ENCODE measurements around the gene MOB3C.
A peak's percentile ranks its signal among the peaks of the same experiment; 100 is the strongest.
"Not testable (repeated sequence)": the region's sequence is repeated elsewhere in the genome, so short reads cannot be mapped to it uniquely, and the experiment has no call there.

MOB3C gene

GRCh38 chr1:46616277-46617107, at the start of gene MOB3C:
TSS of gene MOB3C (minus strand) at chr1:46616811. CDS start at chr1:46613321, 3,490 bp downstream.
- DNase-seq (ENCODE audit: low spot score): peak; percentile 51

DNA sequence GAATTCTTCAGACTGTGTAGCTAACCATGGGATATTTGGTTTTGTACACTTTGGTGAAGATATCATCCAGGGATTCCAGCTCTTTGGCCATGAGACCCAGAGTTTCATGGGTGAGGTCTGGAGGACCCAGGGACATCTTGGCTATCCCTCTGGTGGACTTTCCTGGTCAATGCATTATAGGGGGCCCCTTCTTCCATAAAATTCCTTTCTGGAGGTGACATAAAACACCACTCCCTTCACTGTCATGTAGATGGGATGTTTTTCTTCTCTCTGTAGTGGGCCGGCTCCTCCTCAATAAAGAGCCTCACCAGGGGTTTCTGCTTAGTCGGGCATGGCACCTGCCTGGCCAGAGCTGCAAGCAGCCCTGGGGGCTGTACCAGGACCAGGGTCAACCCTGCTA, 49.4 kb upstream of the MOB3C start:
- no peak for DNase-seq (ENCODE audit: low spot score)

DNA sequence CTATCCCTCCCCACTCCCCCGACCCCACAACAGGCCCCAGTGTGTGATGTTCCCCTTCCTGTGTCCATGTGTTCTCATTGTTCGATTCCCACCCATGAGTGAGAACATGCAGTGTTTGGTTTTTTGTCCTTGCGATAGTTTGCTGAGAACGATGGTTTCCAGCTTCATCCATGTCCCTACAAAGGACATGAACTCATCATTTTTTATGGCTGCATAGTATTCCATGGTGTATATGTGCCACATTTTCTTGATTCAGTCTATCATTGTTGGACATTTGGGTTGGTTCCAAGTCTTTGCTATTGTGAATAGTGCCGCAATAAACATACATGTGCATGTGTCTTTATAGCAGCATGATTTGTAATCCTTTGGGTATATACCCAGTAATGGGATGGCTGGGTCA, 46.3 kb upstream of the MOB3C start:
- DNase-seq (ENCODE audit: low spot score): not testable (repeated sequence)

GRCh38 chr1:46660116-46660515, 43.5 kb upstream of the MOB3C start:
- DNase-seq (ENCODE audit: low spot score): not testable (repeated sequence)

DNA sequence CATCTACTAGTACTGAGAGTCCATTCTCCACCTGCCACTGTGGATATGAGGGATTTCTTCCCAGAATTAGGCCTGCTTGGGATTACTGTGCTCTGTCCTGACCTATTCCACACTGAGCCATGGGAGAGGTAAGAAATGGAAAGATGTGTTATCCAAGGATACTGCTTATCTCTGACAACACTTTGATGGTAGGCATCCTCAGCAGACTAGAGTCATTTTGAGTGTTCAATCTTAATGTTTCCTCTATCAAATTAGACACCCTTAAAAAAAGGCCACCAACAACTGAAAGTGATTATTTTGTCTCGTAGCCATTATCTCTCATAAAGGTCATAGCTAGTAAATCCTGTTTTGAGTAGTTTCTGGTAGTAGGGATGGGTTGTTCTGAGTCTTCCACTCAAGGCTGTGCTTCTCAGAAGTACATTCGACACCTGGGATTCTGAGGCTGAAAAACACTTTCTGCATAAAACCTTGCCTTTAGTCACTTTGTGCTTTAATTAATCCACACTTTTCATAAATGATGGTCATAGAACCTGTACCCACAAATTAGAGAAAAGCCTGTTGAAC, 42.8 kb upstream of the MOB3C start:
- DNase-seq (ENCODE audit: low spot score): no peak

GRCh38 chr1:46657775-46658174, 41.2 kb upstream of the MOB3C start:
- DNase-seq (ENCODE audit: low spot score): no peak

GRCh38 chr1:46656643-46657042, 40.0 kb upstream of the MOB3C start:
- no peak for DNase-seq (ENCODE audit: low spot score)

- no peak for DNase-seq (ENCODE audit: low spot score)
Observed at GRCh38 chr1:46655848-46656247, 39.2 kb upstream of the MOB3C start.

DNA sequence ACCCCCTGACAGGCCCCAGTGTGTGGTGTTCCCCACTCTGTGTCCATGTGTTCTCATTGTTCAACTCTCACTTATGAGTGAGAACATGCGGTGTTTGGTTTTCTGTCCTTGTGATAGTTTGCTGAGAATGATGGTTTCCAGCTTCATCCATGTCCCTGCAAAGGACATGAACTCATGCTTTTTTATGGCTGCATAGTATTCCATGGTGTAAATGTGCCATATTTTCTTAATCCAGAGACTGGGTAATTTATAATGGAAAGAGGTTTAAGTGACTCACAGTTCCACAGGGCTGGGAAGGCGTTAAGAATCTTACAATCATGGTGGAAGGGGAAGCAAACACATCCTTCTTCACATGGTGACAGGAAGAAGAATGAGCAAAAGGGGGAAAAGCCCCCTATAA, 38.1 kb upstream of the MOB3C start:
- DNase-seq (ENCODE audit: low spot score): not testable (repeated sequence)

DNA sequence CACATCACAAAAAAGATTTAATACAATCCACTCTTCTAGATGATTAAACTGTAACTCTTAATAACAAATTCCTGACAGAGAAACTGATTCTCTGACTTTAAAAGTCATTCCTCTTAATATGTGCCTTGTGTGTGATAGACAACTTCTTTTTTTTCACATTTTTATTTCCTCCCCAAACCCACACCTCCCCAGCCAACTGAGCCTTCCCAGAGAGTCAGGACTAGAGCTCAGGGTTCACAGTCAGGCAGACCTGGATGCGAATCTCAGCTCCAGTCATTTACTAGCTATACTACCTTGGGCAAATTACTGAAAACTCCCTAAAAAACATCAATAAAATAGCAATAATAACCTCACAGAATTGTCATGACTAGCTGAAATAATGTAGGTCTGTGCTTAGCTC, 37.4 kb upstream of the MOB3C start:
- DNase-seq (ENCODE audit: low spot score): no peak

DNA sequence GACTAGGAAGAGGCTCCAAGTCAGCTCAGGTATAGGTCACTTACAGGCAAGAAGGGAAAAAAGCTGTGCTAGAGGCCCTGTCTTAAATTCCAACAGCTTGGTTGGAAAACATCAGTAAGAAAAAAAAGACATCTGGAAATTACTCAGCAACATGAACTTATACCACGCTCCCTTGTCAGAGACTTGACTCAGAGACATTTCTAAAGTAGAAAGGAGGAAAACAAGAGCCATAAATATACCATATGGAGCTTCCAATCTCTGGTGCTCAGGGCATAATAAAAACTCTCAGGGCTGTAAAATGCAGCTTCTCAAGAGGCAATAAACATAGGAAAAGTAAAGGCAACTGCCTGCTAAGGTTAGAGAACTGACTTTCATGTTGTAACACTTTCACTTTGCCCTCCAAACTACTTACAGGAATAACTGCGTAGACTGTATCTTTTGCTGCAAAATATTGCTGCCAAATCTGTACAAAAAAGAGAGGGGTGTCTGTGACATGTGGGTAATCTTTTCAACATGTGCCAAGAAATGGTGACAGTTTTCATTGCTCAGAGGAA, 36.9 kb upstream of the MOB3C start:
- DNase-seq (ENCODE audit: low spot score): no peak

DNA sequence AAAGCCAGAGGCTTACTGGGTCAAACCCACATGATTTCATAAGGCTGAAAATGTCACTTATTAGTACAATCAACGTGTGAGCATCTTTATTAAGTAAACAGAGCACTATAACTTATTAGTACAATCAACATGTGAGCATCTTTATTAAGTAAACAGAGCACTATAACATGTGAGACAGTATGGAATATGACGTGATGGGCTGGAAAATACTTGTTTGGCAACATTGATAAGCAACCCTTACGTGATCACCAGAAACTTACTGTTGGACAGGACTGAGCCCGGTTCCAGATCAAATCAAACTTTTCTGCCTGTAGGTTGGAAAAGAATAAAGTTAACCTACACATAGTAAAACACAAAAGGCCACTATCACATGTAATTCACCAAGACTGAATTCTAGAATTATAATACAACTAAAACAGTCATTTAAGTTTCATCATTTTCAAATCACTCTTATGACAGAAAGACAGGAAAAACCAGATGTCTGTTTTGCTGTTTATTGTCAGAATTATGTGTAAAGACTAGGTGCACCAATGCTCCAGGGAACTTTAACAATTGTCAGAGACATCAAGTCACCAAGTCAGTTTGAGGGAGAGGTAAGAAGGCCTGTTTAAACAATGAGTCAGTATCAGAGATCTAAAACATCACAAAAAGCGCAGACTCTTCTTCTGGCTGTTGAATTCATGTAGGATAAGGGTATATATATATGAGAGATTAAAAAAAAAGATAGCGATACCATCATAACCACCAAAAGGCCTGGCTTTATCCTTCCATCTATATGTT, 35.9 kb upstream of the MOB3C start:
- no peak for DNase-seq (ENCODE audit: low spot score)

GRCh38 chr1:46651152-46651551, 34.5 kb upstream of the MOB3C start:
- not testable (repeated sequence) for DNase-seq (ENCODE audit: low spot score)

GRCh38 chr1:46650491-46650890, 33.9 kb upstream of the MOB3C start:
- no peak for DNase-seq (ENCODE audit: low spot score)

GRCh38 chr1:46649764-46650163, 33.2 kb upstream of the MOB3C start:
- no peak for DNase-seq (ENCODE audit: low spot score)

DNA sequence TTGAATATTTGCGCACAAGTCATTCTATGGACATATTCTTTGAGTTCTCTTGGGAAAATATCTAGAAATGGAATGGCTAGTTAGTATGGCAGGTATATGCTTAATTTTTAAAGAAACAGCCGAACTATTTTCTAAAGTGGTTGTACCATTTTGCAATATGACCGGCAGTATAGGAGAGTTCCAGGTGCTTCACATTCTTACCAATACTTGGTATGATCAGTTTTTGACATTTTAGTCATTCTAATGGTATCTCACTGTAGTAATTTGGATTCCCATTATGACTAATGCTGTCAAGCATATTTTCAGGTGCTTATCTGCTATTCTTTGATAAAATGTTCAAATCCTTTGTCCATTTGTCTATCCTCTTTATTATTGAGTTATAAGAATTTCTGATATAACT, 31.0 kb upstream of the MOB3C start:
- no peak for DNase-seq (ENCODE audit: low spot score)

DNA sequence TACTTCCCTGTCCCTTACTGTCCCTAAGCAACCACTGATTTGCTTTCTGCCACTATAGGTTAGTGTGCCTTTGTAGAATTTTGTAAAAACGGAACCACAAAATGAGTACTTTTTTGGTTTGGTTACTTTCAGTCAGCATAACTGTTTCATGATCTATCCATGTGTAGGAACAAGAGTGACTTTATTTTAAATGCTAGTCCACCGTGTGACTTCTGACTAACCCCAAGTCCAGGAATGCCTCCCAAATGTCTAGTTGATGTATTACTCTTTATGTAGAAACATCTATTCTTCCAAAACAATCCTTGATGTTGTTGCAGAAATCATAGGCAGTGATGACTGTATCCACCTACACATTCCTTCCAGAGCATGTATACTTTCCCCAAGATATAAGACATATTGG, 30.2 kb upstream of the MOB3C start:
- no peak for DNase-seq (ENCODE audit: low spot score)

DNA sequence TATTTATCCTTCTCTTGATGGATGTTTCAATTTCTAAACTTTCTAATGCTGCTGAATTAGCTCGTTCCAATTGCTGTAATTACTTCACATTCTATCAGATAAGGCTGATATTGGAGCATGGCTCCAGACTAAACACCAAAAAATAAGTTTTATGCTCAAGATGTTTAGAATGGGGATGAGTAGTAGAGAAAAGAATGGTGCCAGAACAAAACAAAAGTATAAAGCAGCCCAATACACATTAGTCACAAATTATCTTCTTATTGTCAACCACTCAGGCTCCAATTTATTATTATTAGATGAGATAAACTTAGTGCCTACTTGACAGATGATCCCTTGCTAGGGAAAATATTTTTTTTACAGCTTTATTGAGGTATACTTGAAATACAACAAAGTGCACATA, 29.7 kb upstream of the MOB3C start:
- DNase-seq (ENCODE audit: low spot score): no peak

- no peak for DNase-seq (ENCODE audit: low spot score)
Observed at GRCh38 chr1:46645815-46646214, 29.2 kb upstream of the MOB3C start.

DNA sequence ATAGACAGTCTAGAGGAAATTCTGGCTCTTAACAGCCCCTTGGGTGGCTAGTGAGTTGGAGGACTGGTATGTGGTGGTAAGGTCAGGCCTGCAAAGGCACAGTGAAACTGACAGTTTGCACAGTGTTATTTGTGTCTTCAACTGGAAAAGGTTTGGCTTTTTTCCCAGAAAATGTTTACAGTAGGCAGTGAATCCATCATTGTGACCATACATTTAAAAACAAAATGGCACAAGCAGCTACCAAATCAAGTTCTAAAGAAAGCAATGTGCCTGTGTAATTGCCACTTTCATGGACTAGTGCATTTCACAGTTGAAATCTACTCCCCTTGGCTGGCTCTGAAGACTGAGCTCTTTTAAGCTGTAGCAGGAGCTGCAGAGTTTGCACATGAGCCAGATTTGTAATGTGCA, 26.8 kb upstream of the MOB3C start:
- DNase-seq (ENCODE audit: low spot score): peak; percentile 37

GRCh38 chr1:46642115-46642680, 25.6 kb upstream of the MOB3C start:
- no peak for DNase-seq (ENCODE audit: low spot score)

DNA sequence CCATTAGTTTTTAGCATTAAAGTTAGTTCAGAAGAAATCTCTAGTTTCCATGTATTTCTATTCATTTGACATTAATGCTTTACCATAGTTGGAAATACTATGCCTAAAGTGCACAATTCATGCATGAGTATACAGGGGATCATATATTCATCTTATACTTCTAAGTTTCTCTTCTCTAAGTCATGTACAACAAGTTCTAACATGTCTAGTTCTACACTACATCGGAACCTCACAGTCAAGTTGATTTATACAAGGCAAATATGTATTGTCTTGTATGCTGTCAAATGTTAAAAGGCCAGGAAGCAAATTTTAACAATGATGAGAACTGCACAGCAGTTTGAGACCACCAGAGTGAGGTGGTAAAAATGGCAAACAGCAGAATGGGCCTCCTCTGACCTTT, 22.9 kb upstream of the MOB3C start:
- DNase-seq (ENCODE audit: low spot score): no peak

All from SW480 (cell line).